ENCODE measurements around the gene MORN1. TPM values are rescaled to one million over a fixed set of nuclear protein-coding genes. Genes with fewer than 3 reads are reported as not detected.

MORN1 gene
- total and polyA plus RNA-seq, 4 donors: 5.2 to 23.9 (median 13.9) TPM

DNA sequence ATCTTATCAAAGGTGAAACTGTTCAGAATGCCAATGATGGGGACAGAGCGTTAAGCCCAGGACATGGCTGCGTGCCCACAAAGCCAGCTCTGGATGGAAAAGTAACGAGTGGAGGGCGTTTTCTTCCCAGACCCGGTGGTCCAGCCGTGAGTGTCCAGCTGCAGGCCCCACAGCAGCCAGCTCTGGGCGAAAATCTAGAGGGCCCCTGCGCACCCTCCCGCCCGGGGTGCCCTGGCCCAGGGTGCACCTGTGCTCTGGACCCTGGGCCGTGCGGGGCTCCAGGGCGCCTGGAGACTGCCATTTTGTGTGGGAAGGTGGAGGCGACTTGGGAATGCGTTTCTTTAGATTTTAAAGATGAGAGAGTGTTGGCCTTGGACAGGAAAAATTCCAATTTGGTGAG lies 104.4 kb downstream of the MORN1 start:
- no peak overlapping the region for H3K4me3 ChIP-seq
- ATAC-seq (ENCODE audit: insufficient read depth, low FRiP score) (no peak), DNase-seq (no peak)
- H3K36me3 ChIP-seq (ENCODE audit: control insufficient read depth in 4 of 4, insufficient read depth in 4 of 4, low read length in 4 of 4): peaks cover 0 to 7% (median 3%) of the 10 kb centered on the region in 4 donors
- no peak overlapping the region for H3K9ac ChIP-seq (ENCODE audit: insufficient read depth in 1 of 2, low read length in 2 of 2)
- H3K4me1 ChIP-seq (ENCODE audit: control insufficient read depth in 5 of 5, insufficient read depth in 5 of 5, low read length in 5 of 5): peaks cover 9 to 47% (median 26%) of the 10 kb centered on the region in 5 donors
- H3K9me3 ChIP-seq (ENCODE audit: control insufficient read depth in 4 of 4, insufficient read depth in 3 of 4, low read length in 3 of 4): no peaks in the 10 kb centered on the region
- no peak overlapping the region for H3K27ac ChIP-seq (ENCODE audit: low read depth in 1 of 2, low read length in 1 of 2)
- H3K27me3 ChIP-seq (ENCODE audit: control insufficient read depth in 3 of 3, insufficient read depth in 3 of 3, low read length in 2 of 3): no peaks in the 10 kb centered on the region
- 88% methylated on average over 15 of the region's 15 CpGs for WGBS, 2 donors
- TF ChIP-seq, protein P1, sequence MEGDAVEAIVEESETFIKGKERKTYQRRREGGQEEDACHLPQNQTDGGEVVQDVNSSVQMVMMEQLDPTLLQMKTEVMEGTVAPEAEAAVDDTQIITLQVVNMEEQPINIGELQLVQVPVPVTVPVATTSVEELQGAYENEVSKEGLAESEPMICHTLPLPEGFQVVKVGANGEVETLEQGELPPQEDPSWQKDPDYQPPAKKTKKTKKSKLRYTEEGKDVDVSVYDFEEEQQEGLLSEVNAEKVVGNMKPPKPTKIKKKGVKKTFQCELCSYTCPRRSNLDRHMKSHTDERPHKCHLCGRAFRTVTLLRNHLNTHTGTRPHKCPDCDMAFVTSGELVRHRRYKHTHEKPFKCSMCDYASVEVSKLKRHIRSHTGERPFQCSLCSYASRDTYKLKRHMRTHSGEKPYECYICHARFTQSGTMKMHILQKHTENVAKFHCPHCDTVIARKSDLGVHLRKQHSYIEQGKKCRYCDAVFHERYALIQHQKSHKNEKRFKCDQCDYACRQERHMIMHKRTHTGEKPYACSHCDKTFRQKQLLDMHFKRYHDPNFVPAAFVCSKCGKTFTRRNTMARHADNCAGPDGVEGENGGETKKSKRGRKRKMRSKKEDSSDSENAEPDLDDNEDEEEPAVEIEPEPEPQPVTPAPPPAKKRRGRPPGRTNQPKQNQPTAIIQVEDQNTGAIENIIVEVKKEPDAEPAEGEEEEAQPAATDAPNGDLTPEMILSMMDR (IDR thresholded peaks at IDR 0.05; ENCODE audit: control extremely low read depth, extremely low read depth): no peak

DNA sequence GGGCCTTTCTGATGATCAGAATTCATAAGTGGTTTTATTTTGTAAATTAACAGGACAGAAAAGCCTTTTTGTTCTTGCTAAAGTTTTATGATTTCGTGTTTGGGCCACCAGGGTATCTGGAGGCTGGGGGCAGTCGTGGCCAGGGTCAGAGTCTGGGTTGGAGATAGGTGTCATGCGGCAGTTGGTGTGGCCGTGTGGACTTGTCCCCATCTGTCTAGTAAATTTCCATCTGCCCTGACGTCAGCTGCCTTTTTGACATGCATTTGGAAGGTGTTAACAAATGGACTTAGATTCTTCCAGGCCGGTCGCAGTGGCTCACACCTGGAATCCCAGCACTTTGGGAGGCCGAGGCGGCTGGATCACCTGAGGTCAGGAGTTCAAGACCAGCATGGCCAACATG lies 106.4 kb downstream of the MORN1 start:
- DNase-seq: no peak
- Histone ChIP-seq H3K36me3 (ENCODE audit: control insufficient read depth in 4 of 4, insufficient read depth in 4 of 4, low read length in 4 of 4) (peaks cover 0 to 7% (median 3%) of the 10 kb centered on the region in 4 donors), H3K27me3 (ENCODE audit: control insufficient read depth in 3 of 3, insufficient read depth in 3 of 3, low read length in 2 of 3) (no peaks in the 10 kb centered on the region), H3K4me3 (no peak overlapping the region), H3K9me3 (ENCODE audit: control insufficient read depth in 4 of 4, insufficient read depth in 3 of 4, low read length in 3 of 4) (no peaks in the 10 kb centered on the region), H3K4me1 (ENCODE audit: control insufficient read depth in 5 of 5, insufficient read depth in 5 of 5, low read length in 5 of 5) (peaks cover 5 to 35% (median 10%) of the 10 kb centered on the region in 5 donors), H3K9ac (ENCODE audit: insufficient read depth in 1 of 2, low read length in 2 of 2) (no peak overlapping the region), H3K27ac (ENCODE audit: low read depth in 1 of 2, low read length in 1 of 2) (no peak overlapping the region)
- TF ChIP-seq, protein P1 (IDR thresholded peaks at IDR 0.05; ENCODE audit: control extremely low read depth, extremely low read depth): no peak
- ATAC-seq (ENCODE audit: insufficient read depth, low FRiP score): no peak
- WGBS, 2 donors: 90 to 93% methylated on average over 9 of the region's 9 CpGs

DNA sequence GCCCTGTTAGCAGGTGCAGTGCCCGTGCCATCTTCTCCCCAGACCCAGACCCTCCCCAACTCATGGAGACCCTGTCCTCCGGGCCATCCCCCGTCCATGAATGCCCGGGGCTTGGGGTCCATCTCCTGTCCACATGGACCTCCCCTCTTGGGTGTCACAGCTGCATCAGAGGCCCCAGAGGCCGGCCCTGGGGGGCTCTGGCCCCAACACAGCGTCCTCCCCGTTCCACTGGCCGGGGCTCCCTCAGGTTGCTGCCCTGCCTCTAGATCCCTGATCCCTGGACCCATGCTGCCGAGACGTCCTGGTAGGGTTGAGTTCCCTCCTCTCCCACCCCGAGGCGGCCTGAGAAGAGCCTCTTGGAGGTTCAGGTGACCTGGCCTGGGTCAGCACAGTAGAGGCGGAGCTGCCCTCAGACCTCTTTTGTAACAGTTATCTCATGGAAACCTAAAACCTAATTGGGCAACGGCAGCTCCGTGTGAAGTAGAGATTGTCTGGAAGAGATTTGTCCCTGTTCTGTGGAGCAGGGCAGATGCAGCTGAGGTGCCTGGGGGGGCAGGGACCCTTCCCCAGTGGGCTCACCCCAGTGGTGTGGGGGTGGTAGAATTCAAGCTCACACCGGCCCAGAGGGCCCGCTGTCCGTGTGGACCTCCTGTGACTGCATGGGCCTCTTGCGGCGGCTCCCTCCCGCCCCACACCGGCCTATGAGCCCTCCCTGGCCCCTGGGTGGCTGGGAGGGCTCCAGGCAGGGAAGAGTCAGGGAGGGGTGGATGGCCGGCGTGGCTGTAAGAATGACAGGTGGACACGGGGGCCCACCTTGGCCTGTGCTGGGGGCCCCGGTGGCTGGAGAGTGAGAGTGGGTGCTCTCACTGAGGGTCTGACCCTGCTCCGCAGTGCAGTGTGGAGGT lies 107.1 kb downstream of the MORN1 start:
- Histone ChIP-seq H3K36me3 (ENCODE audit: control insufficient read depth in 4 of 4, insufficient read depth in 4 of 4, low read length in 4 of 4) (peaks cover 0 to 7% (median 3%) of the 10 kb centered on the region in 4 donors), H3K4me3 (no peak overlapping the region), H3K9ac (ENCODE audit: insufficient read depth in 1 of 2, low read length in 2 of 2) (no peak overlapping the region), H3K9me3 (ENCODE audit: control insufficient read depth in 4 of 4, insufficient read depth in 3 of 4, low read length in 3 of 4) (no peaks in the 10 kb centered on the region), H3K4me1 (ENCODE audit: control insufficient read depth in 5 of 5, insufficient read depth in 5 of 5, low read length in 5 of 5) (peaks cover 4 to 36% (median 10%) of the 10 kb centered on the region in 5 donors), H3K27ac (ENCODE audit: low read depth in 1 of 2, low read length in 1 of 2) (peak overlapping the region in 1 of 2 donors; percentile 3), H3K27me3 (ENCODE audit: control insufficient read depth in 3 of 3, insufficient read depth in 3 of 3, low read length in 2 of 3) (no peaks in the 10 kb centered on the region)
- TF ChIP-seq, protein P1 (IDR thresholded peaks at IDR 0.05; ENCODE audit: control extremely low read depth, extremely low read depth): no peak
- 82 to 90% methylated on average over 27 of the region's 27 CpGs for WGBS, 2 donors
- DNase-seq: no peak
- ATAC-seq (ENCODE audit: insufficient read depth, low FRiP score): no peak
